ENCODE results near the gene EVI5. TPM values are rescaled to one million over a fixed set of nuclear protein-coding genes. Genes with fewer than 3 reads are reported as not detected.

Gene EVI5
- total RNA-seq, 1 donor from 2014 or later, result 40.0 TPM

GRCh38 chr1:92711473-92712165 lies 73.3 kb downstream of the EVI5 start:
- H3K4me1 Mint-ChIP-seq, result peaks cover 17% of the 10 kb centered on the region
- TF ChIP-seq CTCF (IDR thresholded peaks at IDR 0.05; ENCODE audit: unreplicated experiment), result no peak
- H3K27ac Mint-ChIP-seq, result peak overlapping the region; percentile 83
- H3K36me3 Mint-ChIP-seq, result peaks cover 11% of the 10 kb centered on the region
- no peak overlapping the region for H3K4me3 Mint-ChIP-seq
- H3K9me3 Mint-ChIP-seq, result peaks cover under 1% of the 10 kb centered on the region
- no peak for DNase-seq (ENCODE audit: low spot score in 2 of 2, unreplicated experiment in 2 of 2)
- H3K27me3 Mint-ChIP-seq (ENCODE audit: low read depth), result no peaks in the 10 kb centered on the region

- no peak overlapping the region for H3K27ac Mint-ChIP-seq
- DNase-seq (ENCODE audit: low spot score in 2 of 2, unreplicated experiment in 2 of 2), result no peak
- no peak for TF ChIP-seq CTCF (IDR thresholded peaks at IDR 0.05; ENCODE audit: unreplicated experiment)
- H3K4me3 Mint-ChIP-seq, result no peak overlapping the region
- no peaks in the 10 kb centered on the region for H3K27me3 Mint-ChIP-seq (ENCODE audit: low read depth)
- H3K4me1 Mint-ChIP-seq, result peaks cover 21% of the 10 kb centered on the region
- H3K36me3 Mint-ChIP-seq, result no peaks in the 10 kb centered on the region
- no peaks in the 10 kb centered on the region for H3K9me3 Mint-ChIP-seq
Measured at GRCh38 chr1:92709738-92710137, 75.2 kb downstream of the EVI5 start.

- no peaks in the 10 kb centered on the region for H3K36me3 Mint-ChIP-seq
- no peak overlapping the region for H3K4me3 Mint-ChIP-seq
- no peaks in the 10 kb centered on the region for H3K9me3 Mint-ChIP-seq
- H3K4me1 Mint-ChIP-seq, result peaks cover 21% of the 10 kb centered on the region
- H3K27me3 Mint-ChIP-seq (ENCODE audit: low read depth), result no peaks in the 10 kb centered on the region
- DNase-seq (ENCODE audit: low spot score in 2 of 2, unreplicated experiment in 2 of 2), result no peak
- no peak for TF ChIP-seq CTCF (IDR thresholded peaks at IDR 0.05; ENCODE audit: unreplicated experiment)
- no peak overlapping the region for H3K27ac Mint-ChIP-seq
Measured at GRCh38 chr1:92708368-92708950, 76.4 kb downstream of the EVI5 start.

GRCh38 chr1:92707709-92708108 lies 77.2 kb downstream of the EVI5 start:
- no peak overlapping the region for H3K27ac Mint-ChIP-seq
- no peaks in the 10 kb centered on the region for H3K27me3 Mint-ChIP-seq (ENCODE audit: low read depth)
- H3K4me1 Mint-ChIP-seq, result peaks cover 21% of the 10 kb centered on the region
- no peak for TF ChIP-seq CTCF (IDR thresholded peaks at IDR 0.05; ENCODE audit: unreplicated experiment)
- no peak overlapping the region for H3K4me3 Mint-ChIP-seq
- no peak for DNase-seq (ENCODE audit: low spot score in 2 of 2, unreplicated experiment in 2 of 2)
- no peaks in the 10 kb centered on the region for H3K9me3 Mint-ChIP-seq
- no peaks in the 10 kb centered on the region for H3K36me3 Mint-ChIP-seq

- no peak for TF ChIP-seq CTCF (IDR thresholded peaks at IDR 0.05; ENCODE audit: unreplicated experiment)
- Mint-ChIP-seq H3K4me1 (peaks cover 21% of the 10 kb centered on the region), H3K27ac (no peak overlapping the region), H3K4me3 (no peak overlapping the region), H3K27me3 (ENCODE audit: low read depth) (no peaks in the 10 kb centered on the region), H3K36me3 (no peaks in the 10 kb centered on the region), H3K9me3 (no peaks in the 10 kb centered on the region)
- no peak for DNase-seq (ENCODE audit: low spot score in 2 of 2, unreplicated experiment in 2 of 2)
Measured at GRCh38 chr1:92707292-92707691, 77.6 kb downstream of the EVI5 start.
